HUES48 (cell line): ENCODE measurements around the gene RAC3.

Source experiments
- H3K27ac ChIP-seq: one replicate; pipeline ENCODE4 v1.7.0; 2013; ENCODE audit warnings: low read depth, low read length, inconsistent platforms
- H3K27me3 ChIP-seq: 2 replicates; pipeline ENCODE4 v1.6.1; 2013; ENCODE audit warnings: mild to moderate bottlenecking, low read length; ENCODE audit not compliant: control insufficient read depth, insufficient read depth
- H3K36me3 ChIP-seq: 2 replicates; pipeline ENCODE4 v1.6.1; 2013; ENCODE audit warnings: low read length; ENCODE audit not compliant: control insufficient read depth, insufficient read depth
- H3K4me1 ChIP-seq: 2 replicates; pipeline ENCODE4 v1.6.1; 2013; ENCODE audit warnings: mild to moderate bottlenecking, low read length; ENCODE audit not compliant: control insufficient read depth, insufficient read depth
- H3K4me3 ChIP-seq: 2 replicates; pipeline ENCODE4 v1.5.1; 2013; ENCODE audit warnings: mild to moderate bottlenecking, low read depth, low read length
- H3K9ac ChIP-seq: 2 replicates; pipeline ENCODE4 v1.6.1; 2013; ENCODE audit warnings: mild to moderate bottlenecking, low read depth, low read length, moderate library complexity
- H3K9me3 ChIP-seq: 2 replicates; pipeline ENCODE4 v1.6.1; 2013; ENCODE audit warnings: low read length; ENCODE audit not compliant: control insufficient read depth, insufficient read depth

The RAC3 gene

DNA sequence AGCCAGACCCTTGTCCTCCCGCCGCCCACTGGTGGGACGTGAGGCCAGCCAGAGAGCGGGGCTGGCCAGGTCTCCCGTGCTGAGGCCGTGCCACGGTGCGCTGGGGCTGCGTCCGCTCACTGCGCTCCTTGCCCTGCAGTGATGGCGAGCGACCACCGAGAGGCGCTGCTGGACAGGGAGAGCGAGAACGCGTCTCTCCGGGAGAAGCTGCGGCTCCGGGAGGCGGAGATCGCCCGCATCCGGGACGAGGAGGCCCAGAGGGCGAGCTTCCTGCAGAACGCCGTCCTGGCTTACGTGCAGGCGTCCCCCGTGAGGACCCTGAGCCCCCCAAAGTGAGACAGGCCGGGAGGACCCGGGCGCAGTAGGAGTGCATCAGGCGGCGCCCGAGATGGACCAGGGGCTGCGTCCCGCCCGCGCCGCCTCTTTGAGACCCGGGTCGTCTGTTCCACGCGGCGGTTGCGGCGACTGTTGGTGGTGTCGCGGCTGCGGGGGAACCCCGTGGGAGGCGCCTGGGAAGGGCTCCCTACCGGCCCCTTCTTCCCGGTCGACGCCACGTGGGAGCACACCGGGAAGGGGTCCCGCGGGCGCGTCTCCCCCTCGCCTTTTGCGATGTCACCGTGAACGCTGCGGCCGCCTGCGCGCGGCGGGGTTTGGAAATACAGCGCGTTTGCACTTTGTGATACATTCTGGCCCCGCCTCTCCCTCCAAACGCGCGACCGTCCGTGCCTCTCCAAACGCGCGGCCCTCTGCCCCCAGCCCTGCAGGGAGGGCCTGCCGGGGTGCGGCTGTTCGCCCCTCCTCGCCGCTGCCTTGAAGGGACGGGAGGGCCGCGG, 792 bp upstream of the RAC3 start:
- H3K9ac ChIP-seq = no peak overlapping the region
- H3K27ac ChIP-seq = no peak overlapping the region
- no peaks in the 10 kb centered on the region for H3K9me3 ChIP-seq
- peaks cover 7% of the 10 kb centered on the region; the same call in 1 of the 2 replicates for H3K4me1 ChIP-seq
- H3K36me3 ChIP-seq = peaks cover 36% of the 10 kb centered on the region
- H3K4me3 ChIP-seq = peak overlapping the region; percentile 66
- no peaks in the 10 kb centered on the region for H3K27me3 ChIP-seq

DNA sequence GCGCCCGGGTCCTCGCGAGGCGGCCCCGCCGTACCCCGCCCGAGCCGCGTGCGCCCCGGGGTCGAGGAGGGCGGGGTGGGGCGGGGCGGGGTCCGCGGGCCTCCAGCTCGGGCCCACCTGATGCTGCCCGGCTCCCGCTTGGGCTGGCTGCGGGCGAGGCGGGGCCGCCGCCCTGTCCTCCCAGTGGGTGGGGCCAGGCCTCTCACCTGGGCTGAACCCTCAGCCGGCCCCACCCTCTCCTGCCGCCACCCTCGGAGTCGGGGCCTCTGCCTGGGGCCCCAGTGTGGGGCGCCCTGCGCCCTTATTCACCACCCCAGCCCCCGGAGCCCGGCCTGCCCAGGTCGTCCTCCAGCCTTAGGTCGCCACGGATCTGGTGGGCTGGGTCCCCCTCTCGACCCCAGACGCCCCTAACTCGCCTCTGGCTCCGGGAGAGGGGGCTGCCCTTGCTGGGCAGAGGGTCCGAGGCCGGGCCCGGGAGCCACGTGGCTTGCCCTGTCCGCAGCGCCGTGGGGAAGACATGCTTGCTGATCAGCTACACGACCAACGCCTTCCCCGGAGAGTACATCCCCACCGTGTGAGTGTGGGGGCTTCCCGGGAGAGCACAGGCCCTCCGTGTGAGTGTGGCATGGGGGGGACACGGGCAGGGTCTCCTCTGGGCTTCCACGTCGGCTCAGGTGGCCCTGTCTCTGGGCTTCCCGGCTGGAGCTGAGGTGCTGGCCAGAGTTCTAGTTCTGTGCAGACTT, 578 bp downstream of the RAC3 start:
- H3K9ac ChIP-seq = peak overlapping the region; percentile 30
- H3K36me3 ChIP-seq = peaks cover 33% of the 10 kb centered on the region
- no peaks in the 10 kb centered on the region for H3K27me3 ChIP-seq
- H3K27ac ChIP-seq = no peak overlapping the region
- peak overlapping the region; percentile 74 for H3K4me3 ChIP-seq
- no peaks in the 10 kb centered on the region for H3K9me3 ChIP-seq
- peaks cover 7% of the 10 kb centered on the region; the same call in 1 of the 2 replicates for H3K4me1 ChIP-seq

DNA sequence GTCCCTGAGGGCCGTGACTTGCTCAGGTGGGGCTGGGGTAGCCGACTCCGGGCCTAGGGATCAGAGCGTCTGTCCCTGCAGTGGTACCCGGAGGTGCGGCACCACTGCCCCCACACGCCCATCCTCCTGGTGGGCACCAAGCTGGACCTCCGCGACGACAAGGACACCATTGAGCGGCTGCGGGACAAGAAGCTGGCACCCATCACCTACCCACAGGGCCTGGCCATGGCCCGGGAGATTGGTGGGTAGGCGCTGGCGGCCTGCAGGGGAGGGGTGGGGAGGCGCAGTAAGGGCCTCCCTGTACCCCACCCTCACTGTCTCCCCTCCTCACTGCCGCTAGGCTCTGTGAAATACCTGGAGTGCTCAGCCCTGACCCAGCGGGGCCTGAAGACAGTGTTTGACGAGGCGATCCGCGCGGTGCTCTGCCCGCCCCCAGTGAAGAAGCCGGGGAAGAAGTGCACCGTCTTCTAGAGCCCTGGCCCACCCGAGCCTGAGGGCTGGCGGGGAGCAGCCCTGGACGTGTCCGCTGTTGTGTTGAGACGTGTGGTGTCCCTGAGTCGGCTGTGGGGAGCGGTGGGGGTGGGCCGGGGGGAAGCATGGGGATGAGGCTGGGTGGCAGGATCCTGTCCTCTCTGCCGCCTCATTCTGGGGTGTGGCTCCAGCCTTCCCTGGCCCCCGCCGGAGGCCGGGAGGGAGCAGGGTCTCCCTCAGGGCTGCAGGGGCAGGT, 2.0 kb downstream of the RAC3 start:
- Histone ChIP-seq H3K27ac (no peak overlapping the region), H3K9ac (no peak overlapping the region), H3K27me3 (no peaks in the 10 kb centered on the region), H3K36me3 (peaks cover 19% of the 10 kb centered on the region), H3K9me3 (no peaks in the 10 kb centered on the region), H3K4me1 (peaks cover 10% of the 10 kb centered on the region; the same call in 1 of the 2 replicates), H3K4me3 (no peak overlapping the region)

DNA sequence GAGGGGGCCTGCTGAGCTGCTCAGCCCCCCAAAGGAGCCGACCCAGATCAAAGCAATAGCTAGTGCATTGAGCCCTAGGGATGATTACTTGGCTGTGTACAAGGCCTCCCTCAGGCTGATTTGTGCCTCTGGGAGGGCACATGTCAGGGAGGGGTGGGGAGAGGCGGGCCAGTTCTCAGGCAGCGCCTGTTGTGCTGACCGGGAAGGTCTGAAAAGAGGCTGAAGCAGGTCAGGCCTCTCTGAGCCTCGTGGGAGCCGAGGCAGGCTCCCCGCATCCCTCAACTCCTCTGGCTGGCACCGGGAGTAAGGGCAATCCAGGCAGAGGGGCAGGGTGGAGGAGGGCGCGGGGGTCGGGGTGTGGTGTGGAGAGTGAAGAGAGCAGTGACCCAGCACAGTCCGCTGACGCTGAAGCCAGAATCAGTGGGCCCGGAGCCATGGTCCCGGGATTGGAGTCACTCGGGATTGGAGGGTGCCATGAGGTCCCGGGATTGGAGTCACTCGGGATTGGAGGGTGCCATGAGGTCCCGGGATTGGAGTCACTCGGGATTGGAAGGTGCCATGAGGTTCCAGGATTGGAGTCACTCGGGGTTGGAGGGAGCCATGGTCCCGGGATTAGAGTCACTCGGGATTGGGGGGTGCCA, 3.0 kb downstream of the RAC3 start:
- no peaks in the 10 kb centered on the region for H3K27me3 ChIP-seq
- H3K9me3 ChIP-seq = no peaks in the 10 kb centered on the region
- no peak overlapping the region for H3K27ac ChIP-seq
- peaks cover 9% of the 10 kb centered on the region for H3K36me3 ChIP-seq
- no peak overlapping the region for H3K9ac ChIP-seq
- H3K4me1 ChIP-seq = peaks cover 10% of the 10 kb centered on the region; the same call in 1 of the 2 replicates
- H3K4me3 ChIP-seq = no peak overlapping the region

DNA sequence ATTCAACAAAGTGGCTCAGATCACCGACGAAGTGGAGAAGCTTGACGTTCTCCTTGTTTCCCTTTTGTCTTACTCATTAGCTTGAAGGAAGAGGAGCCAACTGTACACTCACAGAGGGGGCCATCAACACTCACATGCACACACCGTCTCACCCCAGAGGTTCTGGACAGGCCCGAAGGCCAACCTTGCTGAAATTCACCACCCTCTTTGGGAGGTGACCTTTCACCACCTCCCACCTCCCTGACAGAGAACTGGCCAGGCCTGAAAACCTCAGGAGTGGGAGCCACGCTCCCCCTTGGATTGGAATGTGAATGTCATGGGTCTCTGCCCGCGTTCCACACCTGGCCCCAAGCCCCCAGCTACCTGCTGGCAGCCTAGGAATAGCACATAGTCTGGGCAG, 4.0 kb downstream of the RAC3 start:
- Histone ChIP-seq H3K4me3 (no peak overlapping the region), H3K36me3 (peaks cover 9% of the 10 kb centered on the region), H3K9ac (no peak overlapping the region), H3K27ac (no peak overlapping the region), H3K4me1 (peaks cover 10% of the 10 kb centered on the region; the same call in 1 of the 2 replicates), H3K27me3 (no peaks in the 10 kb centered on the region), H3K9me3 (no peaks in the 10 kb centered on the region)

DNA sequence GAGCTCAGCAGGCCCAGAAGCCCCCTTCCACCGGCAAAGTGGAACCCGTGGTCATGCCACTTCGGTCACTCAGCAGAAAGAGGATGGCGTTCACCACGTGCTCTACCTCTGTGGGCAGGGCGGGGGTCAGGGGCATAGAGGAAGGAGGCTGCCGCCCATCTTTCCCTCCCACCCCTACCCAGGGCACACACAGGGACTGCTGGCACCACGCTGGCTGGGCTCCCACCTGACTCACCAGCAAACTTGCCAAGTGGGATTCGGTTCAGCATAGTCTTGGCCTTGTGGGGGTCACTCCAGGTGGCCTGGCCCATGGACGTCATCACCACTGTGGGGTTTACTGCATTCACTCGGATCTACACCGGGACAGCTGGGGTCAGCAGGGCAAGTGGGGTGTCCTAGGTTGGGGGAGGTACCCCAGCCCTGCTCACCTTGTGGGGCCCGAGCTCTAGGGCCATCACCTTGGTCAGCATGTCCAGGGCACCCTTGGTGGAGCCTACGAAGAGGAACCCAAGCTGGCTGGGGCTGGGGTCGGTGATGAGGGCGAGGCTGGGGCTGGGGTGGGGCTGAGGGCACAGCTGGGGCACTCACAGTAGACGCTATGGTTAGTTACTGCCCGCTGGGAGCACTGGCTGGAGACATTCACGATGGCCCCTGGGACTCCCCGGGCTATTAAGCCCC, 4.6 kb downstream of the RAC3 start:
- Histone ChIP-seq H3K9ac (no peak overlapping the region), H3K36me3 (peaks cover 9% of the 10 kb centered on the region), H3K4me1 (peaks cover 13% of the 10 kb centered on the region; the same call in 1 of the 2 replicates), H3K4me3 (peak overlapping the region; percentile 68), H3K27me3 (no peaks in the 10 kb centered on the region), H3K9me3 (no peaks in the 10 kb centered on the region), H3K27ac (no peak overlapping the region)

DNA sequence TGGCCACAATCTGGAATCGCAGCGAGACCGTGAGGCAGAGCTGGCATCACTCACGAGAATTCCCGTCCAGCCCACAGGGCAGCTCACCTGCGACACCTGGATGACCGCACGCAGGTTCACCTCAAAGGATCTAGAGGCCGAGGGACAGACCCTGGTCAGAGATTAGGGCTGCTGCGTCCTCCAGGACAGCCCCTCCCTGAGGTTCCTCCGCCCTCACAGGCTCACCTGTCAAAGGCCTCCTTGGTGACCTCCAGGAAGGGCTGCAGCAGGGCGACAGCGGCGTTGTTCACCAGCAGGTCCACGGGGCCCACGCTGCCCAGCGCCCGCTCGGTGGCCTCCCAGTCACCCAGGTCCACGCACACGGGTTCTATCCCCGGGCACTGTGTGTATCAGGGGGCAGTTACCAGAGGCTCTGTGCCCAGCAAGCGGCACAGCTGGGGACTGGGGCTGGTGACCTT, 5.2 kb downstream of the RAC3 start:
- Histone ChIP-seq H3K36me3 (peaks cover 9% of the 10 kb centered on the region), H3K4me1 (peaks cover 18% of the 10 kb centered on the region; the same call in 1 of the 2 replicates), H3K9ac (peak overlapping the region; percentile 61; the same call in 1 of the 2 replicates), H3K4me3 (peak overlapping the region; percentile 68), H3K27me3 (no peaks in the 10 kb centered on the region), H3K9me3 (no peaks in the 10 kb centered on the region), H3K27ac (peak overlapping the region; percentile 86)

DNA sequence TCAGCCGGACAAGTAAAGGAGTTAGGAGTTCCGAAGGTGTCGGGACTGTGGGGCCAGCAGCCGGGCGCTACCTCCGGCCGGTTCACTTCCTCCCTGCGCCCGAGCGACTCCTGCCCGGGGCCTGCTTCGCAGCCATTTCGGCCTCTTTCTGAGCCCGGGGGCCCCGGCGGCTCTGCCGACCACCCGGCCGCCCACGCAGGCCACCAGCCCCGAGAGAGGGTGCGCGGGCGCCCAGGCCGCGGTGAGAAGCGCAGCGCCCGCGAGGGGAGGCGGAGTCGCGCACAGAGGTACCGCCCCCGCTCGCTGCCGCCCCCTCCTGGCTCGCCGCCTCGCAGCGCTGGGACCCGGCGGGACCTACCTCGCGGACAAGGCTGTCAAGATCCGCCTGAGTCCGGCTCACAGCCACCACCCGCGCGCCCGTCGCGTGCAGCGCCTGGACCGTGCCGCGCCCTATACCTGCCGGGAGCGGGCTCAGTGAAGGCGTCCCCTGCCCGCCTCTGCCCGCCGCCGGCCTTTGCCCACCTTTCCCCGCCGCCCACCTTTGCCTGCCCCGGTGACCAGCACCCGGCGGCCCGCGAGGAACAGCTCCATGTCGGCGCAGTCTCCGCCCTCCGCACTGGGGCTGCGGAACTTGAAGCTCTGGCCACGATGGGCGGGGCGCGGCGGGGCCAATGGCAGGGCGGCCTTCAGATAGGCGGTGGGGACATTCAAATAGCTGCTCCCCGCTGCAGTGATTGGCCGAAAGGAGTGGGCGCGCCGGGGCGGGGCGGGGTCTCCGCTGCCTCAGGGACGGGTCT, 5.8 kb downstream of the RAC3 start, which contains the start of gene DCXR:
TSS of gene DCXR (minus strand) at position 606 of the 797 bp plus-strand sequence. CDS start at position 591, 15 bp downstream.
- peaks cover 9% of the 10 kb centered on the region for H3K36me3 ChIP-seq
- H3K4me1 ChIP-seq = peaks cover 18% of the 10 kb centered on the region; the same call in 1 of the 2 replicates
- no peaks in the 10 kb centered on the region for H3K27me3 ChIP-seq
- H3K4me3 ChIP-seq = peak within 1 kb of the TSS; percentile 68
- H3K9me3 ChIP-seq = no peaks in the 10 kb centered on the region
- peak within 1 kb of the TSS; percentile 86 for H3K27ac ChIP-seq
- peak within 1 kb of the TSS; percentile 61; the same call in 1 of the 2 replicates for H3K9ac ChIP-seq

DNA sequence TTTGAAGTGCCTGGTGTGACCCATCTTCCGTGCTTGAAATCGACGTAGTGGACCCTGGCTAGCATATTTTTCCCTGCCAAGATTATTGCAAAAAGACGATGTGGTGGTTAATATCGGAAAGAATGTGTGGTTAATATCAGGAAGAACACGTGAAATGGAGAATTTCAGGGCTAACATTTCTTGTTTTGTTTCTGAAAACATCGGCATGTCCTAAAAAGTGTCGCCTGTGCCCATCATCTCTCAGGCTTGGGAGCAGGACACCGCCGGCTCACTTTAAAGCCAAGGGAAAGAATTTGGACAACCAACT, 6.4 kb downstream of the RAC3 start:
- Histone ChIP-seq H3K27ac (no peak overlapping the region), H3K4me1 (peaks cover 13% of the 10 kb centered on the region; the same call in 1 of the 2 replicates), H3K4me3 (peak overlapping the region; percentile 52), H3K27me3 (no peaks in the 10 kb centered on the region), H3K9me3 (no peaks in the 10 kb centered on the region), H3K9ac (no peak overlapping the region), H3K36me3 (peaks cover 9% of the 10 kb centered on the region)
